Mammary epithelial cell (primary cell): ENCODE measurements around the gene ABL1.

Source experiments
- CTCF ChIP-seq, 2 donors: IDR thresholded peaks in 1 of 2; conservative IDR thresholded peaks in 1 of 2; 2 replicates each; pipeline ENCODE4 v1.5.1; 2011 to 2012; ENCODE audit warnings: inconsistent platforms in 2 of 2, low read length in 2 of 2, mild to moderate bottlenecking in 2 of 2, control low read depth in 1 of 2, low read depth in 1 of 2; ENCODE audit not compliant: insufficient read depth in 1 of 2; ENCODE audit errors: extremely low read depth in 1 of 2
- EZH2 ChIP-seq: IDR thresholded peaks from 2 replicates; pipeline ENCODE4 v1.6.1; 2012; ENCODE audit warnings: low read length, inconsistent platforms, borderline replicate concordance

DNA sequence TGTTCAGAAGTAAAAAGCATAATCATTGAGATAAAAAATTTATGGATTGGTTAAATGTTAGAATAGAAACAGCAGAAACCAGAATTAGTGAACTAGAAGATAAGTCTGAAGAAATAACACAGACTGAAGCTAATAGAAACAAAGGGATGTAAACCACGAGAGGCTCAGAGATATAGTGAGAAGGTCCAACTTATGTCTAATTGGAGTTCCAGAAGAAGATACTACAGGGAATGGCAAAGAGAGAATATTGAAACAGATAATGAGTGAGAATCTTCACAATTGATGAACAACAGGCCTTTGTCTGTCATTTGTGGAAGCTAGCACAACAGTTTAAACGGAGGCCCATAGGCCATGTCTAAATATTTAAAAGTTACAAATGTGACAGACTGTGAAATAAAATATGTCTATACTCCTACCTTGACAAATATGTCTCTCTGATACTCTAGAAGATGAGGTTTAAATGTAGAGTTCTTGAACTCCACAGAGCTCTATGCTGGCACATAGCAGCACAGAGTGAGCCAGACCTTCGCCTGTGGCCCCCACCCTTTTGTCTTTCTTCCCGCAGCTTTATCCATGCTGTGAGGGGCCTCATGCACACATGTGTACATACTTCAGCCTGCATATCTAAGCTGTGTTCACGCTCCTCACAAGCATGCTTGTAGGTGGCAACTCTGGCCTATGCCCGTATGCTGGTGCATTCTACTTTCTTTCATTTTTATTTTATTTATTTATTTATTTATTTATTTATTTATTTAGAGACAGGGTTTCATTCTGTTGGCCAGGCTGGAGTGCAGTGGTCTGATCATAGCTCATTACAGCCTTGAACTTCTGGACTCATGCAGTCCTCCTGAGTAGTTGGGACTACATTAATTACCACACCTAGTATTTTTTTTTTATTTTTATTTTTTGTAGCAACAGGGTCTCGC is 45.0 kb upstream of the ABL1 start:
- TF ChIP-seq CTCF (conservative IDR thresholded peaks at IDR 0.05 in 1 of 2, IDR thresholded peaks at IDR 0.05 in 1 of 2; ENCODE audit: extremely low read depth in 1 of 2, insufficient read depth in 1 of 2, low read depth in 1 of 2, low read length in 2 of 2) = no peak
- TF ChIP-seq EZH2 = no peak
